ENCODE measurements around the gene PNPLA7. TPM values are rescaled to one million over a fixed set of nuclear protein-coding genes. Genes with fewer than 3 reads are reported as not detected.
A peak's percentile ranks its signal among the peaks of the same experiment; 100 is the strongest.

Gene PNPLA7
- total RNA-seq, 1 donor from 2014 or later = 3.9 TPM

- TF ChIP-seq CTCF (IDR thresholded peaks at IDR 0.05; ENCODE audit: unreplicated experiment) = no peak
- no peak for DNase-seq (ENCODE audit: low spot score)
- no peaks in the 10 kb centered on the region for H3K9me3 Mint-ChIP-seq (ENCODE audit: unreplicated experiment)
- H3K27ac Mint-ChIP-seq (ENCODE audit: unreplicated experiment) = peak overlapping the region; percentile 64
- H3K4me3 Mint-ChIP-seq (ENCODE audit: unreplicated experiment) = peak overlapping the region; percentile 75
- peaks cover 6% of the 10 kb centered on the region for H3K27me3 Mint-ChIP-seq (ENCODE audit: unreplicated experiment)
- H3K36me3 Mint-ChIP-seq (ENCODE audit: low read depth, unreplicated experiment) = peaks cover 7% of the 10 kb centered on the region
- peaks cover 9% of the 10 kb centered on the region for H3K4me1 Mint-ChIP-seq (ENCODE audit: unreplicated experiment)
These were observed 84.3 kb downstream of the PNPLA7 start for GRCh38 chr9:137465720-137466388.

GRCh38 chr9:137465000-137465719 is 85.0 kb downstream of the PNPLA7 start:
- Mint-ChIP-seq H3K9me3 (ENCODE audit: unreplicated experiment) (no peaks in the 10 kb centered on the region), H3K4me3 (ENCODE audit: unreplicated experiment) (no peak overlapping the region), H3K4me1 (ENCODE audit: unreplicated experiment) (peaks cover 5% of the 10 kb centered on the region), H3K36me3 (ENCODE audit: low read depth, unreplicated experiment) (peaks cover 7% of the 10 kb centered on the region), H3K27ac (ENCODE audit: unreplicated experiment) (no peak overlapping the region), H3K27me3 (ENCODE audit: unreplicated experiment) (peaks cover 6% of the 10 kb centered on the region)
- no peak for DNase-seq (ENCODE audit: low spot score)
- TF ChIP-seq CTCF (IDR thresholded peaks at IDR 0.05; ENCODE audit: unreplicated experiment) = no peak

DNA sequence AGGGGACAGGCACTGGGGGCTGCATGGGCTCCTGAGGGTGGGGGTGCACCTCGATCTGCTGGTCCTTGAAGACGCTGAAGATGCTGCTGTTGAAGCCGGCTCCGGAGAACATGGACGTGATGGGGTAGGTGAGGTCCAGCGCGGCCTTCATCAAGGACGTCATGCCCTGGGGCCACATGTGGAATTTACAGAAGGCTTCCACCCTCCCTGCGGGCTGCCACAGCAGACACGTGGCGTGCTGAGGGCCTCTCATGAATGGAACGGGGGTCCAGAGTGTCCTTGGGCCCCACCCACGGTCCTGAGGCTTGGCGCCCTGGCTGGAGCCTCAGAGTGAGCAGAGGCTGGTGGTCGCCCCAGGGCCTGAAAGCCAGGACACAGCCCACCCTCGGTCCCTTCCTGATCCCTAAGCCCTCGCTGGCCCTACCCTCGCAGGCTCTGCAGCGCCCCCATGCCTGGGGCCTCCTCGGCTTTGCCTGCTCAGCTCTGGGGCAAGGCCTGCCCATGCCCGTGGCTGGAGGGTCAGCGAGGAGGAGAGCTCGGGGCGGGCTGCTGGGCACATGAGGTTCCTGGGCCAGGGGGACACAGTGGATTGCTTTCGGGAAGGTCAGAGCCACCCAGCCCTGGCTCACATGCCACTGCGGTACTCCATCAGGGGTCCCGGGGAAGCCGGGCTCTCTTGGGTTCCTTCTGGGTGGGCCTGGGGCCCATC is 85.8 kb downstream of the PNPLA7 start:
- Mint-ChIP-seq H3K36me3 (ENCODE audit: low read depth, unreplicated experiment) (peaks cover 7% of the 10 kb centered on the region), H3K9me3 (ENCODE audit: unreplicated experiment) (no peaks in the 10 kb centered on the region), H3K4me1 (ENCODE audit: unreplicated experiment) (peaks cover 5% of the 10 kb centered on the region), H3K4me3 (ENCODE audit: unreplicated experiment) (no peak overlapping the region), H3K27me3 (ENCODE audit: unreplicated experiment) (peaks cover 6% of the 10 kb centered on the region), H3K27ac (ENCODE audit: unreplicated experiment) (no peak overlapping the region)
- no peak for TF ChIP-seq CTCF (IDR thresholded peaks at IDR 0.05; ENCODE audit: unreplicated experiment)
- no peak for DNase-seq (ENCODE audit: low spot score)

GRCh38 chr9:137463931-137464290 is 86.3 kb downstream of the PNPLA7 start:
- peaks cover 7% of the 10 kb centered on the region for H3K36me3 Mint-ChIP-seq (ENCODE audit: low read depth, unreplicated experiment)
- DNase-seq (ENCODE audit: low spot score) = no peak

More at GRCh38 chr9:137463931-137464290, 86.3 kb downstream of the PNPLA7 start:
- Mint-ChIP-seq H3K9me3 (ENCODE audit: unreplicated experiment) (no peaks in the 10 kb centered on the region), H3K4me3 (ENCODE audit: unreplicated experiment) (no peak overlapping the region), H3K27me3 (ENCODE audit: unreplicated experiment) (peaks cover 6% of the 10 kb centered on the region), H3K27ac (ENCODE audit: unreplicated experiment) (no peak overlapping the region), H3K4me1 (ENCODE audit: unreplicated experiment) (peaks cover 5% of the 10 kb centered on the region)
- no peak for TF ChIP-seq CTCF (IDR thresholded peaks at IDR 0.05; ENCODE audit: unreplicated experiment)
